ENCODE data around the gene NRN1.
"Not testable (repeated sequence)": the region's sequence is repeated elsewhere in the genome, so short reads cannot be mapped to it uniquely, and the experiment has no call there.

Gene NRN1

GRCh38 chr6:5981126-5982026, 25.3 kb downstream of the NRN1 start:
- DNase-seq: no peak

DNA sequence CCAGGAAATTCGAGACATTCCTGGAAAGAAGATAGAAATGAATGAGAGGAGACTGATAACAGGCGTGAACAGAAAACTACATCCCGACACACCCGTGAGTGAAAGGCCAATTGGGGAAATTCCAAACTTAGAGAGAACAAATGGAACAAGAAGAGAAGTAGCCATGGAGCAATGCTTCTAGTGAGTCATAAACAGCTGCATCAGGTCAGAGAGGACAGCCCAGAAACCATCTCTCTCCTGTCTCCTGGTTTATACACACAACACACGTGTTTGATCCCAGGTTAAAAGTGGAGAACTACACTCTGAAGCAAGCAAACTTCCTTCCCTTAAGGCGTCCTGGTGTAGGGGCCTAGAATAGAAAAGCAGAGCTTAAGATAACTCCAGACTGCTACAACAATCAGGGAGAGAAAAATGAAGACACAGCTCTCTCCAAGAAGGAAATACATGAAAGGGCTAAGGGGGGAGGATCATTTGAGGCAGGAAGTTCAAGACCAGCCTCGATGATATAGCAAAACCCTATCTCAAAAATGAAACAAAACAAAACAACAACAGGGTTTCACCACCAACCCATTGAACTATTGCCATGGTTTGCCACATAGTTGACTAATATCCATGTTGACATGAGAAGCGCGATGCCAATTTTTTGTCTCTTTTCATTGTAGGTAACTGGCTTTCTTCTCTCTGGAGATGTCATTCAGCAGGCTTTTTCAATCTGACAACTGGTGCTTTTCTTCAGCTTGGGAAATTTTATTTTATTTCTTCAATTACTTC, 26.9 kb downstream of the NRN1 start:
- no peak for DNase-seq

DNA sequence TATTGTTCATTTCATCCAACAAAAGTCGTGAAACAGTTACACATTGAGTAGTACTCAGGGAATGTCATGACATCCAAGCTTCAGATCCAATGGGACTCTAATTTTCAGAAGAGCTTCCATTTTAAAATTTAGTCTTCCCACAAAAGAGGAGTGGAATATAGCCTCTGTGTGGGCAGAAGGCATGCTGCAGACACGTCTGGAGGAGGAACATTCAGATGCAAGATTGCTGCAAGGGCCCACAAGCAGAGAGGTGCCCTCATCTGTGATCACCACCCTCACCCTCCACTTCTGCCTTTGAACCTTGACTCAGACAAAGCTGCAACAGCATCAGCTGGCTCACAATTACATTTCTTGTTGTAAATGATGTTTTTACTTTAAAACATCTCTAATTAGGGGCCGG, 29.9 kb downstream of the NRN1 start:
- DNase-seq: no peak

- no peak for DNase-seq
These were observed 37.6 kb downstream of the NRN1 start for GRCh38 chr6:5968817-5969734.

DNA sequence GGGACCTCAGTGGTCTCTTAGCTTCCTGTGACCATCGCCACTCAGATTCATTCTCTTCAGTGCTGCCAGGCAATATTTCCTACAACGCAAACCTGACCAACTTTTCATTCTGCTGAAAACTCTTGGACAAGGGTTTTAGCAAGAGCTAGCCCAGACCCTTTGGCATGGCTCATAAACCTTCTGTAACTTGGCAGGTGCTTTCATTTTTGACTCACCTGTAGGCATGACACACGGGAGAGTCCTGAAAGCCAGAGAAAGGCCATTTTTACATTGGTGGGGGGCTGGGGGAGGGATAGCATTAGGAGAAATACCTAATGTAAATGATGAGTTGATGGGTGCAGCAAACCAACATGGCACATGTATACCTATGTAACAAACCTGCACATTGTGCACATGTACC, 38.7 kb downstream of the NRN1 start:
- DNase-seq: not testable (repeated sequence)

- no peak for DNase-seq
These were observed 39.1 kb downstream of the NRN1 start for GRCh38 chr6:5967594-5967993.

- no peak for DNase-seq
These were observed 43.9 kb downstream of the NRN1 start for GRCh38 chr6:5962794-5963193.

- no peak for DNase-seq
These were observed 44.9 kb downstream of the NRN1 start for GRCh38 chr6:5961836-5962235.

DNA sequence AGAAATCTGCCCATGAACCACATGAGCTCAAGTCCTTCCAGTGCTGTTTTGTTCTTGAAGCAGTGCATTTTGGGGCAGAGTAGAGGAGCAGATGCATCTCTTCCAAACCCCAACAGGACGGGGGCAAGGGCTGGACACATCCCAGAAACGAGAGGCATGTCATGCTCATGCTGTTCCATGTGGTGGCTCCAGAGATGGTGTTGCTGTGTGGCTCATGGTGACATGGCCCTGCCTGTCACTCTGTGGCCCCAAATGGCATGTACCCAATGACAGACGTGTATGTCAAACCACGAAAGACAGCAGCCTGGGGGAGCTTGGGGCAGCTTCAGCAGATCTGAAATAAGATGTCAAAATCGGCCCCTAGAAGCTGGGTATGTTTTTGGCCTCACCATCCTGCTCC, 46.3 kb downstream of the NRN1 start:
- DNase-seq: no peak

- DNase-seq: no peak
These were observed 47.8 kb downstream of the NRN1 start for GRCh38 chr6:5958921-5959320.

- DNase-seq: no peak
These were observed 49.8 kb downstream of the NRN1 start for GRCh38 chr6:5956939-5957338.

GRCh38 chr6:5950361-5950785, 56.4 kb downstream of the NRN1 start:
- no peak for DNase-seq
